ENCODE results near the gene LMBR1. TPM values are rescaled to one million over a fixed set of nuclear protein-coding genes. Genes with fewer than 3 reads are reported as not detected.

Gene LMBR1
- polyA plus RNA-seq, 3 donors, result 14.8 to 24.4 (median 21.2) TPM

- Histone ChIP-seq H3K4me3 (replicated peaks in 1 of 3; ENCODE audit: low read depth in 2 of 3, low read length in 3 of 3) (no peak overlapping the region), H3K4me2 (replicated peaks; ENCODE audit: extremely low read depth, low read length, poor library complexity, severe bottlenecking) (no peak overlapping the region), H3K79me2 (ENCODE audit: insufficient read depth, low read length) (no peaks in the 10 kb centered on the region), H3K27me3 (ENCODE audit: control insufficient read depth in 2 of 2, insufficient read depth in 2 of 2, low read length in 2 of 2) (no peaks in the 10 kb centered on the region), H3K4me1 (ENCODE audit: control insufficient read depth in 1 of 2, insufficient read depth in 2 of 2, low read length in 2 of 2) (no peaks in the 10 kb centered on the region), H3K9ac (ENCODE audit: insufficient read depth, low read length, poor library complexity, severe bottlenecking) (no peak overlapping the region), H4K20me1 (ENCODE audit: insufficient read depth, low read length) (no peaks in the 10 kb centered on the region), H3K27ac (ENCODE audit: low read depth in 1 of 2, low read length in 2 of 2) (no peak overlapping the region), H2AFZ (ENCODE audit: insufficient read depth, low read depth, low read length, poor library complexity, severe bottlenecking) (no peak overlapping the region), H3K9me3 (replicated peaks in 1 of 2; ENCODE audit: control insufficient read depth in 1 of 2, insufficient read depth in 1 of 2, low read length in 2 of 2) (peaks cover 8 to 15% of the 10 kb centered on the region in 2 donors), H3K36me3 (replicated peaks in 1 of 2; ENCODE audit: control insufficient read depth in 1 of 2, insufficient read depth in 2 of 2, low read length in 2 of 2) (peaks cover 34 to 72% of the 10 kb centered on the region in 2 donors)
- DNase-seq, result no peak
- H3K4me1 Mint-ChIP-seq, result no peaks in the 10 kb centered on the region
- TF ChIP-seq, protein P1, sequence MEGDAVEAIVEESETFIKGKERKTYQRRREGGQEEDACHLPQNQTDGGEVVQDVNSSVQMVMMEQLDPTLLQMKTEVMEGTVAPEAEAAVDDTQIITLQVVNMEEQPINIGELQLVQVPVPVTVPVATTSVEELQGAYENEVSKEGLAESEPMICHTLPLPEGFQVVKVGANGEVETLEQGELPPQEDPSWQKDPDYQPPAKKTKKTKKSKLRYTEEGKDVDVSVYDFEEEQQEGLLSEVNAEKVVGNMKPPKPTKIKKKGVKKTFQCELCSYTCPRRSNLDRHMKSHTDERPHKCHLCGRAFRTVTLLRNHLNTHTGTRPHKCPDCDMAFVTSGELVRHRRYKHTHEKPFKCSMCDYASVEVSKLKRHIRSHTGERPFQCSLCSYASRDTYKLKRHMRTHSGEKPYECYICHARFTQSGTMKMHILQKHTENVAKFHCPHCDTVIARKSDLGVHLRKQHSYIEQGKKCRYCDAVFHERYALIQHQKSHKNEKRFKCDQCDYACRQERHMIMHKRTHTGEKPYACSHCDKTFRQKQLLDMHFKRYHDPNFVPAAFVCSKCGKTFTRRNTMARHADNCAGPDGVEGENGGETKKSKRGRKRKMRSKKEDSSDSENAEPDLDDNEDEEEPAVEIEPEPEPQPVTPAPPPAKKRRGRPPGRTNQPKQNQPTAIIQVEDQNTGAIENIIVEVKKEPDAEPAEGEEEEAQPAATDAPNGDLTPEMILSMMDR (IDR thresholded peaks at IDR 0.05), result no peak
- no peak overlapping the region for H3K27ac Mint-ChIP-seq
- intact Hi-C loops (cut with micrococcal nuclease), result no loop called here
- 100% methylated on average over 1 of the region's 2 CpGs for WGBS (ENCODE audit: insufficient coverage)
- H3K4me3 Mint-ChIP-seq, result no peak overlapping the region
- peaks cover 10 to 15% (median 13%) of the 10 kb centered on the region in 7 donors for H3K9me3 Mint-ChIP-seq
- peaks cover 0 to 2% (median 0%) of the 10 kb centered on the region in 3 donors for H3K27me3 Mint-ChIP-seq (ENCODE audit: low read depth in 3 of 3)
- peaks cover 57 to 62% of the 10 kb centered on the region in 2 donors for H3K36me3 Mint-ChIP-seq
These were observed 133.8 kb downstream of the LMBR1 start for GRCh38 chr7:156759143-156759542.

DNA sequence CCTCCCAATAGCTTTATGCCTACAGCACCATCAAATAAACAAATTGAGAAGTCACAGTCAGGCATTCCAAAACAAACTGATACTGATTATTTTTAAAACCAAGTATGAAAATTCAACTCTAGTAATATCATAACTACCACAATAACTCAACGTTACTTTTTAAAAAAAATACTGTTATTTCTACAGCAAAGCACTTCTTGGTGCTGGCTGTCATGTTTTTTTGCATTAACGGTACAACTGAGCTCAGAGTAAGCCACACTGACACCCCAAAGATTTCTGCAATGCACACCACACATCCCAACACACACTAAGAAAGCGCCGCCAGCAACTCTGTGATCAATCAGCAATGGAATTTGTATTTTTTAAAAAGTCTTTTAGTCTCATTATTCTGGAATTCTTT, 138.8 kb downstream of the LMBR1 start:
- intact Hi-C loops (cut with micrococcal nuclease), result no loop called here

More for the DNA sequence above, 138.8 kb downstream of the LMBR1 start:
- Mint-ChIP-seq H3K27me3 (ENCODE audit: low read depth in 3 of 3) (peaks cover 0 to 2% (median 0%) of the 10 kb centered on the region in 3 donors), H3K4me1 (no peaks in the 10 kb centered on the region), H3K4me3 (no peak overlapping the region), H3K36me3 (peaks cover 38 to 45% of the 10 kb centered on the region in 2 donors), H3K27ac (no peak overlapping the region), H3K9me3 (peaks cover 0 to 6% (median 0%) of the 10 kb centered on the region in 7 donors)
- no peaks in the 10 kb centered on the region for H4K20me1 ChIP-seq (ENCODE audit: insufficient read depth, low read length)
- no peak overlapping the region for H3K27ac ChIP-seq (ENCODE audit: low read depth in 1 of 2, low read length in 2 of 2)
- H3K9ac ChIP-seq (ENCODE audit: insufficient read depth, low read length, poor library complexity, severe bottlenecking), result no peak overlapping the region
- H3K79me2 ChIP-seq (ENCODE audit: insufficient read depth, low read length), result no peaks in the 10 kb centered on the region
- no peak overlapping the region for H2AFZ ChIP-seq (ENCODE audit: insufficient read depth, low read depth, low read length, poor library complexity, severe bottlenecking)
- H3K27me3 ChIP-seq (ENCODE audit: control insufficient read depth in 2 of 2, insufficient read depth in 2 of 2, low read length in 2 of 2), result no peaks in the 10 kb centered on the region
- TF ChIP-seq, protein P1 (IDR thresholded peaks at IDR 0.05), result no peak
- H3K4me1 ChIP-seq (ENCODE audit: control insufficient read depth in 1 of 2, insufficient read depth in 2 of 2, low read length in 2 of 2), result no peaks in the 10 kb centered on the region
- H3K36me3 ChIP-seq (replicated peaks in 1 of 2; ENCODE audit: control insufficient read depth in 1 of 2, insufficient read depth in 2 of 2, low read length in 2 of 2), result peaks cover 14 to 56% of the 10 kb centered on the region in 2 donors
- no peak for DNase-seq
- no peak overlapping the region for H3K4me2 ChIP-seq (replicated peaks; ENCODE audit: extremely low read depth, low read length, poor library complexity, severe bottlenecking)
- no peak overlapping the region for H3K4me3 ChIP-seq (replicated peaks in 1 of 3; ENCODE audit: low read depth in 2 of 3, low read length in 3 of 3)
- H3K9me3 ChIP-seq (replicated peaks in 1 of 2; ENCODE audit: control insufficient read depth in 1 of 2, insufficient read depth in 1 of 2, low read length in 2 of 2), result peaks cover 0 to 4% of the 10 kb centered on the region in 2 donors
- WGBS (ENCODE audit: insufficient coverage), result 100% methylated on average over 2 of the region's 4 CpGs

Measured in CD14-positive monocyte (primary cell).